WI38 (cell line): ENCODE results near the gene CABP4.

Experiments used
- H3K4me3 ChIP-seq: 2 replicates; pipeline ENCODE4 v1.5.1; 2011; ENCODE audit warnings: low read depth, mild to moderate bottlenecking, control low read depth, low read length
- CTCF ChIP-seq: IDR thresholded peaks from 2 replicates; pipeline ENCODE4 v1.5.1; 2012; ENCODE audit warnings: low read depth, mild to moderate bottlenecking, control low read depth, low read length

The CABP4 gene

DNA sequence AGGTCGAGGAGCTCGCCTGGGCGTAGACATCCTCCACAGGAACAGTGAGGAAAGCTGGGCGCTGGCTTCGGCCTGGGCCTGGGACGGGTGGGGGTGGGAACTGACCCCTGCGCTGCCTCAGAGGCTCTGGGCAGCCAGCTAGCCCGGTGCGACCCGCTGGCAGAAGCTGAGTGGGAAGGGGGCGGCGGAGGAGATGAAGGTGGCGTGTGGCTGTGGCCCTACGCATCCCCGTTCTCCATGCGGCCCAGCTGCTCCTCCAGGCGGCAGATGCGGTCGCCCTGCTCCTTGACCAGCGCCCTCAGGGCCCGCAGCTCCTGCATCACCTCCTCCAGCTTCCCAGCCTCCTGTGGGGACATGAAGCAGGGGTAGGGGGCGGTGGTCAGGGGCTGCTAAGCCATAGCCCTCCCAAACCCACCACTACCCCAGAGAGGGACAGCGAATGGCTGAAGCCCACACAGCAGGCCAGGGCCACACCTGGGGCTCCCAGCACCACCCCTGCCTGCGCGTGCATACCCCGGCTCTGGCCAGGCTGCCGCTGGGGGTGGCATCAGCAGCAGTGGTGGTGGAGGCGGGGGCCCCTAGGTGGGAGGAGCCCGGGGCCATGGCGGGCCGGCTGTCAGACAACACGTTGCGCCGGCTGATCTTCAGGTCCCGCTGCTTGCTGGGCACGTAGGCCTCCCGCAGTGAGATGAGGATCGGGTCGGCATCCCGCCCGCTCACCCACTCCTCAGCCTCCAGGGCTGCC, 16.8 kb upstream of the CABP4 start:
- TF ChIP-seq CTCF, result no peak
- H3K4me3 ChIP-seq, result no peak overlapping the region

DNA sequence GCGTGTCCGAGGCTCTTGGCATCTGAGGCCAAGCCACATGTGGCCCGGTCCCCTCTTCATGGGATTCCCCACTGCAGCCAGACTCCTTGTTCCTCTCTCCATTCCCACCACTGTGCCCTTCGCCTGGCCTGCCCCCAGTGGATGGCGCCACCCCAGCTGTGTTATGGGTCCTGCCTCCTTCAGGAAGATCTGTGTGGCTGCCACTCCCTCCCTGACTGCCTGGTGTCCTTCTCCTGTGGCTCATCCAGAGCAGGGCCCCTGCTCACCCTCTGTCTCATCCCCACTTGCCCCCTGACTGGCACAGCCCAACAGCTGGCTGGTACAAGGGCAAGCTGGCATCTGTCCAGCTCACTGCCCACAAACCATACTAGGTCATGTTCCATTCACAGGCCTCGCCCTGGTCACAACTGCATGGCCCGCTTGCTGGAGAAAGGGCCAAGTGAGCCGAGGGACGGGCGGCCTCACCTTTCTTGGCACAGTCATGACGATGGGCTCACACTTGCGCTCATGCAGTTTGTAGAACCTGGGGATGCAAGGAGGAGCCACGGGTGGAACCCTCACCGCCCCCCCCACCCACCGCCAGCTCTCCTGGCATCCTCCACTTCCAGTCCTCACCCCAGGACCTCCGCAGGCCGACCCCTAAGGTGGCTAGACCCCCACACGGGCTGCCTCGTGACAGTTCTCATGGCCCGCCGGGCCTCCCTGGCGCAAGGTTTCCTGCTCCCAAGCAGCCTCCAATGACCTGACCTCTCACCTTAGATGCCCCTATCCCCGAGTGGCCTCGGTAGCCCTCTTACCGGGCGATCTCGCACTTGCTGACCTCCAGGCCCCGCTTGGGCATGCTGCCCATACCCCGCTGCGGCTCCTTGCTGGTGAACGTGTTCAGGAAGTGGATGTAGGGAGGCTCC, 15.6 kb upstream of the CABP4 start:
- H3K4me3 ChIP-seq, result no peak overlapping the region
- TF ChIP-seq CTCF, result no peak; the same call in 1 of the 2 replicates

GRCh38 chr11:67440229-67441097, 14.7 kb upstream of the CABP4 start:
- no peak overlapping the region for H3K4me3 ChIP-seq
- TF ChIP-seq CTCF, result no peak

GRCh38 chr11:67441098-67441563, 14.0 kb upstream of the CABP4 start:
- H3K4me3 ChIP-seq, result no peak overlapping the region
- TF ChIP-seq CTCF, result no peak

- H3K4me3 ChIP-seq, result peak overlapping the region; percentile 89
- TF ChIP-seq CTCF, result no peak
Observed at GRCh38 chr11:67441731-67442351, 13.3 kb upstream of the CABP4 start.

- no peak for TF ChIP-seq CTCF
- peak overlapping the region; percentile 89 for H3K4me3 ChIP-seq
Observed at GRCh38 chr11:67442504-67443404, 12.4 kb upstream of the CABP4 start.
